HUES6 (cell line): ENCODE measurements around the gene STX2.

Experiments
- H3K27ac ChIP-seq: 2 replicates; pipeline ENCODE4 v1.7.0; 2013; ENCODE audit warnings: low read depth, mild to moderate bottlenecking, low read length, inconsistent platforms
- H3K27me3 ChIP-seq: 2 replicates; pipeline ENCODE4 v1.6.1; 2013; ENCODE audit warnings: low read length; ENCODE audit not compliant: control insufficient read depth, insufficient read depth
- H3K36me3 ChIP-seq: 2 replicates; pipeline ENCODE4 v1.6.1; 2013; ENCODE audit warnings: low read length; ENCODE audit not compliant: control insufficient read depth, insufficient read depth
- H3K4me1 ChIP-seq: 2 replicates; pipeline ENCODE4 v1.6.1; 2013; ENCODE audit warnings: low read length; ENCODE audit not compliant: control insufficient read depth, insufficient read depth
- H3K4me3 ChIP-seq: 2 replicates; pipeline ENCODE4 v1.5.1; 2013; ENCODE audit warnings: low read depth, low read length
- H3K9ac ChIP-seq: one replicate; pipeline ENCODE4 v1.6.1; 2013; ENCODE audit warnings: mild to moderate bottlenecking, low read length
- H3K9me3 ChIP-seq: 2 replicates; pipeline ENCODE4 v1.6.1; 2013; ENCODE audit warnings: low read depth, low read length; ENCODE audit not compliant: control insufficient read depth, insufficient read depth

Gene STX2

DNA sequence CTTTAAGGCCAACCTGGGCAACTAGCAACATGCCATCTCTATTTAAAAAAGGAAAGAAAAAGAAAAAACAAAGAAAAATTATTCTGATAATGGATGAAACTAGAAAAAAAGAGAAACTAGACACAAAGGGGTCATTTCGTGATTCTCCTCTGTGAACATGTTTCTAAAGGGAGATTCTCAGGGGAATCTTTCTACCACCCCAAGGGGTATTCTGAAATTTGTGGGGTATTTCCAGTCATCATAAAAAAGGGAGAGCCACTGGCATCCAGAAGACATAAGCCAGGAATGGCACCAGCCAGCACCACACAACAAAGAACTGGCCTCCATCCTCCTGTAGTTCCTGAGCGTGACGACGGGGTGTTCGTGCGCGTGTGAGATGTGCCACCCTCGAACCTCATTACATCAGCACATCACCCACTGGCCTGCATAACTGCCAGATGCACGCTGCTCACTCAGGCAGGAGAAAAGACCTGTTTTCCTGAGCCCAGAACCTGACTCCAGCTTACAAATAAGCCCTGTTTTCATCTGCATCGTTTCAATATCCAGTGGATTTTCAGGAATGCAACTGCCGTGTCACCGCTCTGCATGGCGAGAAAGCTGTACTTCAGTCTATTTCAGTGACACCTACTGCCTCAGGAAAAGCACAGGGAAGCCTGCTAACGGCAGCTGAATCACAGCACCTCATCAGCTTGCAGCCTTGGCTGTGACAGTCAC is 23.9 kb downstream of the STX2 start:
- H3K4me3 ChIP-seq = no peak overlapping the region
- no peak overlapping the region for H3K9ac ChIP-seq
- H3K9me3 ChIP-seq = no peaks in the 10 kb centered on the region
- H3K27me3 ChIP-seq = no peaks in the 10 kb centered on the region
- H3K27ac ChIP-seq = no peak overlapping the region
- peaks cover 49% of the 10 kb centered on the region for H3K4me1 ChIP-seq
- H3K36me3 ChIP-seq = peaks cover 6% of the 10 kb centered on the region

DNA sequence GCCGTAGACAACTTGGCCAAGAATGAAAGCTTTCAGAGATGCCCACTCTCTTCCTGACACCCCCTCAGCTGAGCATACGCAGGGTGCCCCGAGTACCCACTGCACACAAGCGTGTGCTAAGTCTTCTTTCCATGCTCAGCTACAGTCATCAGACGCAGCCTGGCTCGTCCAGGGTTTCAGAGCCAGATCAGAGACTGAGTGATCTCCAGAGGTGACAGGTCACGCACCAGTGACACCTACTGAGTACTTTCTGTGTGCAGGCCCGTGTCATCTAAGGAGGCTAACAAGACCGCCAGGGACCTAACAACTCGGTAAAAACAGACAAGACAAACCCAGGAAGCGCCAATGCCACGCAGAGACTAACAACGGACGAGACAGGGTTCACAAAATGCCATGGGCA is 25.1 kb downstream of the STX2 start:
- Histone ChIP-seq H3K9ac (no peak overlapping the region), H3K4me1 (peaks cover 44% of the 10 kb centered on the region), H3K36me3 (peaks cover 6% of the 10 kb centered on the region), H3K4me3 (no peak overlapping the region), H3K27ac (no peak overlapping the region), H3K27me3 (no peaks in the 10 kb centered on the region), H3K9me3 (no peaks in the 10 kb centered on the region)

GRCh38 chr12:130813436-130813835 is 25.6 kb downstream of the STX2 start:
- Histone ChIP-seq H3K27ac (no peak overlapping the region), H3K36me3 (peaks cover 9% of the 10 kb centered on the region), H3K27me3 (no peaks in the 10 kb centered on the region), H3K9ac (no peak overlapping the region), H3K4me3 (no peak overlapping the region), H3K9me3 (no peaks in the 10 kb centered on the region), H3K4me1 (peaks cover 40% of the 10 kb centered on the region)

DNA sequence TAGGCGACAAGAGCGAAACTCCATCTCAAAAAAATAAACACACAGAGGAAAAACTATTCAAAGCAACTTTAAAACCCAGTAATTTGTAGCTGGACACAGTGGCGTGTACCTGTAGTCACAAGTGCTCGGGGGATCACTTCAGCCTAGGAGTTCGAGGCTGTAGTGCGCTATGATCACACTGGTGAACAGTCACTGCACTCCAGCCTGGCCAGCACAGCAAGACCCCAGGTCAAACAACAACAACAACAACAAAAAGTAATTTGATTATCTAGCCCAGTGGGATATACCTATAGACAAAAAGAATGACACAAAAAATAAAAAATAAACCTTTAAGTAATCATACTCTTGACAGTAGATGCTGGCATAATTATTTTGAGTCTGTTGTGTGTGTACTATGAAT is 29.3 kb downstream of the STX2 start:
- peaks cover 24% of the 10 kb centered on the region for H3K4me1 ChIP-seq
- peaks cover 36% of the 10 kb centered on the region for H3K36me3 ChIP-seq
- H3K9me3 ChIP-seq = no peaks in the 10 kb centered on the region

GRCh38 chr12:130807309-130807708 is 31.7 kb downstream of the STX2 start:
- Histone ChIP-seq H3K36me3 (peaks cover 52% of the 10 kb centered on the region), H3K27ac (no peak overlapping the region), H3K27me3 (no peaks in the 10 kb centered on the region)

More for the DNA sequence above, 29.3 kb downstream of the STX2 start:
- no peak overlapping the region for H3K9ac ChIP-seq
- H3K4me3 ChIP-seq = no peak overlapping the region
- H3K27ac ChIP-seq = no peak overlapping the region
- no peaks in the 10 kb centered on the region for H3K27me3 ChIP-seq

GRCh38 chr12:130806574-130806973 is 32.5 kb downstream of the STX2 start:
- Histone ChIP-seq H3K4me3 (no peak overlapping the region), H3K9ac (no peak overlapping the region), H3K4me1 (no peaks in the 10 kb centered on the region), H3K27me3 (no peaks in the 10 kb centered on the region), H3K27ac (no peak overlapping the region), H3K9me3 (no peaks in the 10 kb centered on the region), H3K36me3 (peaks cover 55% of the 10 kb centered on the region)

More at GRCh38 chr12:130807309-130807708, 31.7 kb downstream of the STX2 start:
- H3K9ac ChIP-seq = no peak overlapping the region
- H3K4me3 ChIP-seq = no peak overlapping the region
- H3K9me3 ChIP-seq = no peaks in the 10 kb centered on the region
- H3K4me1 ChIP-seq = peaks cover 7% of the 10 kb centered on the region

GRCh38 chr12:130805635-130806034 is 33.4 kb downstream of the STX2 start:
- no peak overlapping the region for H3K4me3 ChIP-seq
- H3K9me3 ChIP-seq = no peaks in the 10 kb centered on the region
- H3K27me3 ChIP-seq = no peaks in the 10 kb centered on the region
- peaks cover 58% of the 10 kb centered on the region for H3K36me3 ChIP-seq
- H3K4me1 ChIP-seq = no peaks in the 10 kb centered on the region
- H3K27ac ChIP-seq = no peak overlapping the region
- H3K9ac ChIP-seq = no peak overlapping the region

- Histone ChIP-seq H3K4me3 (no peak overlapping the region), H3K27me3 (no peaks in the 10 kb centered on the region), H3K27ac (no peak overlapping the region), H3K9me3 (no peaks in the 10 kb centered on the region), H3K4me1 (no peaks in the 10 kb centered on the region), H3K9ac (no peak overlapping the region), H3K36me3 (peaks cover 68% of the 10 kb centered on the region)
Observed at GRCh38 chr12:130804216-130804615, 34.8 kb downstream of the STX2 start.

GRCh38 chr12:130803702-130804101 is 35.3 kb downstream of the STX2 start:
- no peaks in the 10 kb centered on the region for H3K4me1 ChIP-seq
- no peak overlapping the region for H3K9ac ChIP-seq
- H3K36me3 ChIP-seq = peaks cover 71% of the 10 kb centered on the region
- no peaks in the 10 kb centered on the region for H3K27me3 ChIP-seq
- H3K4me3 ChIP-seq = no peak overlapping the region
- H3K9me3 ChIP-seq = no peaks in the 10 kb centered on the region
- no peak overlapping the region for H3K27ac ChIP-seq

- Histone ChIP-seq H3K27me3 (no peaks in the 10 kb centered on the region), H3K9me3 (no peaks in the 10 kb centered on the region), H3K36me3 (peaks cover 75% of the 10 kb centered on the region), H3K4me3 (no peak overlapping the region), H3K9ac (no peak overlapping the region), H3K4me1 (no peaks in the 10 kb centered on the region), H3K27ac (no peak overlapping the region)
Observed at GRCh38 chr12:130800312-130800711, 38.7 kb downstream of the STX2 start.

DNA sequence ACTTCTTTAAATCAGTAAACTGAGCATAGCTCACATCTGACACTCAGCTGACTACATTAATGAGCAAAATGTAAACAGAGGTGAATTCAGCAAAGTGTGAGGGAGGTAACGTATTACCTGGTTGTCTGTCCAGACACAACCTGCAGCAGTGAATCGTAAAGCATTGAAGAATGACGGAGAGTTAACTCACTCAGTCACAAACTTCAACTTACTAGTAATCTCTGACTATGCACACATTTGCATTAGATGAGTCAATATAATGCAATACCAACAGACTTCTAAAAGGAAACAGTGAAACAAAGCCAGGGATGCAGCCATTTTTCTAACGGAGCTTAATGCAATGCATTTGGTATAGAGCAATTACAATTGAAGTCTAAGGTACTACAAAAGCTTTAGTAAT is 40.0 kb downstream of the STX2 start:
- Histone ChIP-seq H3K4me3 (no peak overlapping the region), H3K9me3 (no peaks in the 10 kb centered on the region), H3K9ac (no peak overlapping the region), H3K36me3 (peaks cover 78% of the 10 kb centered on the region), H3K27ac (no peak overlapping the region), H3K4me1 (no peaks in the 10 kb centered on the region), H3K27me3 (no peaks in the 10 kb centered on the region)
